Colon (tissue), 2 donors: Measurements from ENCODE around the gene TBC1D20.

Experiments
- FAIRE-seq: peaks from 2 replicates; lab custom pipeline; 2012; peaks lifted over from hg19 to GRCh38; lab: Jason Lieb, UNC
- donor health status: control.
- donor health status: control.

The TBC1D20 gene

GRCh38 chr20:437787-438486 lies 24.4 kb downstream of the TBC1D20 start:
- no peak for FAIRE-seq

- no peak for FAIRE-seq
These were observed 25.9 kb downstream of the TBC1D20 start for GRCh38 chr20:436476-436875.

GRCh38 chr20:435558-435957 lies 26.8 kb downstream of the TBC1D20 start:
- no peak for FAIRE-seq

- FAIRE-seq: no peak
These were observed 27.5 kb downstream of the TBC1D20 start for GRCh38 chr20:434661-435419.

GRCh38 chr20:434221-434620 lies 28.1 kb downstream of the TBC1D20 start:
- no peak for FAIRE-seq

GRCh38 chr20:433300-433975 lies 28.9 kb downstream of the TBC1D20 start:
- no peak for FAIRE-seq

GRCh38 chr20:432677-433299 lies 29.5 kb downstream of the TBC1D20 start:
- no peak for FAIRE-seq

- FAIRE-seq: no peak
These were observed 30.1 kb downstream of the TBC1D20 start for GRCh38 chr20:432208-432607.

- no peak for FAIRE-seq
These were observed 31.1 kb downstream of the TBC1D20 start for GRCh38 chr20:431012-431904.

GRCh38 chr20:430091-430999 lies 32.0 kb downstream of the TBC1D20 start:
- FAIRE-seq: no peak

GRCh38 chr20:428658-429200 lies 33.6 kb downstream of the TBC1D20 start:
- no peak for FAIRE-seq

- no peak for FAIRE-seq
These were observed 34.3 kb downstream of the TBC1D20 start for GRCh38 chr20:427849-428657.

- FAIRE-seq: no peak
These were observed 34.9 kb downstream of the TBC1D20 start for GRCh38 chr20:427401-427800.

- no peak for FAIRE-seq
These were observed 35.8 kb downstream of the TBC1D20 start for GRCh38 chr20:426566-426965.

- no peak for FAIRE-seq
These were observed 40.6 kb downstream of the TBC1D20 start for GRCh38 chr20:421685-422250.

- no peak for FAIRE-seq
These were observed 41.4 kb downstream of the TBC1D20 start for GRCh38 chr20:420721-421574.

GRCh38 chr20:420166-420620 lies 42.1 kb downstream of the TBC1D20 start:
- FAIRE-seq: no peak
